Adipose tissue (tissue), 3 donors: ENCODE measurements around the gene ATAD3B. TPM values are rescaled to one million over a fixed set of nuclear protein-coding genes. Genes with fewer than 3 reads are reported as not detected.
"Not testable (repeated sequence)": the region's sequence is repeated elsewhere in the genome, so short reads cannot be mapped to it uniquely, and the experiment has no call there.

Experiments
- H3K27ac ChIP-seq: one replicate; pipeline ENCODE4 v1.5.1; 2013; ENCODE audit warnings: low read depth, low read length
- WGBS, 3 donors: extraction: QIAGEN DNeasy Blood & Tissue Kit; methylation state at CpG; one replicate each; pipeline ENCODE4 v1.1.7; 2013; 5-methylcytosine and 5-hydroxymethylcytosine counted together
- polyA plus RNA-seq, 3 donors: library from polyadenylated mRNA; stranded (reverse); fragments of 200-250 nt; gene quantifications; one replicate each; pipeline ENCODE4 v1.2.3, GENCODE V29; 2013
- donor health status: healthy with polysubstance abuse.
- donor health status: Bipolar disorder and iron deficiency.
- donor health status: healthy.

The ATAD3B gene
- polyA plus RNA-seq, 3 donors, result 13.6 to 27.5 (median 14.2) TPM

- WGBS, 3 donors, result 23 to 41% (median 35%) methylated on average over 24 to 29 of the region's 29 CpGs
- no peak overlapping the region for H3K27ac ChIP-seq
Observed at GRCh38 chr1:1441002-1441888, 30.3 kb upstream of the ATAD3B start.

- no peak overlapping the region for H3K27ac ChIP-seq
- 53 to 83% (median 81%) methylated on average over 32 of the region's 32 CpGs for WGBS, 3 donors
Observed at GRCh38 chr1:1442069-1442770, 29.3 kb upstream of the ATAD3B start.

GRCh38 chr1:1446631-1447030, 24.9 kb upstream of the ATAD3B start:
- 94 to 97% (median 96%) methylated on average over 19 of the region's 19 CpGs for WGBS, 3 donors

GRCh38 chr1:1449099-1449739, 22.3 kb upstream of the ATAD3B start, which contains the start of gene ATAD3C:
Gene ATAD3C (plus strand): TSS chr1:1449689. CDS start chr1:1450684, 995 bp downstream.
- WGBS, 3 donors, result 75 to 79% (median 77%) methylated on average over 6 of the region's 6 CpGs
- no peak within 1 kb of the TSS for H3K27ac ChIP-seq

More at GRCh38 chr1:1446631-1447030, 24.9 kb upstream of the ATAD3B start:
- H3K27ac ChIP-seq, result not testable (repeated sequence)

- 83 to 85% (median 83%) methylated on average over 16 to 22 of the region's 22 CpGs for WGBS, 3 donors
Observed at GRCh38 chr1:1450616-1451015, 20.9 kb upstream of the ATAD3B start.

GRCh38 chr1:1451696-1452364, 19.7 kb upstream of the ATAD3B start:
- 90% methylated on average over 26 of the region's 26 CpGs for WGBS, 3 donors
- H3K27ac ChIP-seq, result no peak overlapping the region

More at GRCh38 chr1:1450616-1451015, 20.9 kb upstream of the ATAD3B start:
- not testable (repeated sequence) for H3K27ac ChIP-seq

- WGBS, 3 donors, result 71 to 84% (median 77%) methylated on average over 8 of the region's 8 CpGs
- not testable (repeated sequence) for H3K27ac ChIP-seq
Observed at GRCh38 chr1:1452365-1452739, 19.2 kb upstream of the ATAD3B start.

- 91 to 95% (median 95%) methylated on average over 16 of the region's 16 CpGs for WGBS, 3 donors
- H3K27ac ChIP-seq, result no peak overlapping the region
Observed at GRCh38 chr1:1452882-1453281, 18.7 kb upstream of the ATAD3B start.

GRCh38 chr1:1454286-1455056, 17.1 kb upstream of the ATAD3B start:
- 71 to 86% (median 81%) methylated on average over 31 to 36 of the region's 41 CpGs for WGBS, 3 donors
- H3K27ac ChIP-seq, result not testable (repeated sequence)

- H3K27ac ChIP-seq, result no peak overlapping the region
- WGBS, 3 donors, result 89 to 93% (median 91%) methylated on average over 24 to 26 of the region's 30 CpGs
Observed at GRCh38 chr1:1455366-1455884, 16.1 kb upstream of the ATAD3B start.

GRCh38 chr1:1455934-1456333, 15.6 kb upstream of the ATAD3B start:
- WGBS, 3 donors, result 67 to 89% methylated on average over 1 to 3 of the region's 15 CpGs; no CpG with 5 or more reads in 1 of the 3 donors
- H3K27ac ChIP-seq, result not testable (repeated sequence)

- H3K27ac ChIP-seq, result not testable (repeated sequence)
- 88 to 90% (median 89%) methylated on average over 16 to 17 of the region's 22 CpGs for WGBS, 3 donors
Observed at GRCh38 chr1:1456683-1457255, 14.8 kb upstream of the ATAD3B start.

- not testable (repeated sequence) for H3K27ac ChIP-seq
- WGBS, 3 donors, result 91 to 93% (median 91%) methylated on average over 7 to 15 of the region's 19 CpGs
Observed at GRCh38 chr1:1459156-1459555, 12.4 kb upstream of the ATAD3B start.

- WGBS, 3 donors, result 90 to 96% (median 91%) methylated on average over 12 to 14 of the region's 14 CpGs
- H3K27ac ChIP-seq, result not testable (repeated sequence)
Observed at GRCh38 chr1:1459711-1460110, 11.9 kb upstream of the ATAD3B start.

GRCh38 chr1:1460540-1461130, 10.9 kb upstream of the ATAD3B start:
- WGBS, 3 donors, result 50 to 81% (median 57%) methylated on average over 25 to 27 of the region's 27 CpGs
- H3K27ac ChIP-seq, result no peak overlapping the region

- H3K27ac ChIP-seq, result no peak overlapping the region
- 49 to 62% (median 60%) methylated on average over 17 to 18 of the region's 18 CpGs for WGBS, 3 donors
Observed at GRCh38 chr1:1461721-1462317, 9.7 kb upstream of the ATAD3B start.
